AG09319 (cell line): ENCODE results near the gene CAMTA1.

Experiments used
- DNase-seq: peaks from one replicate; pipeline ENCODE4 v3.0.0-alpha.2; 2010; ENCODE audit warnings: low read depth; ENCODE audit errors: extremely low read depth
- TF ChIP-seq, protein P1 (sequence below): IDR thresholded peaks from 2 replicates; pipeline ENCODE4 v1.5.1; 2011; ENCODE audit warnings: low read depth, mild to moderate bottlenecking, inconsistent platforms, low read length, moderate library complexity

CAMTA1 gene

DNA sequence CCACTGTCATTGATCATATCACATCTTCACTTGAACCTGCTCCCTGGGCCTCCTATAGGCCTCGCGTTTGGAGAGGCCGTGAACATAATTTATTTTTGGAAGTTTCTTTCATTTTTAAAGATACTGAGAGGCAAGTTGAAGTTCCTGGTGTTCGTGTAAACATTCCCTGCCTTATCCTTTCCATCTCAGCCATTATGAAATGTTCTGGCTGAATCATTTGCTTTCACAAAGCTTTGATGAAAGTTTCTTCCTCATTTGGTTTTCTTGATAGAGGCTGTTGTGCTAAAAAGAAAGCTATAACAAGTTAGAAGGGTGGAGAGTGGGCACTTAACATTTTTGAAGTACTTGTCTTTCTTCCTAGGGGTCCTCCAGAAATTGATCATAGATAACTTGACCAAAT lies 15.5 kb downstream of the CAMTA1 start:
- TF ChIP-seq, protein P1, sequence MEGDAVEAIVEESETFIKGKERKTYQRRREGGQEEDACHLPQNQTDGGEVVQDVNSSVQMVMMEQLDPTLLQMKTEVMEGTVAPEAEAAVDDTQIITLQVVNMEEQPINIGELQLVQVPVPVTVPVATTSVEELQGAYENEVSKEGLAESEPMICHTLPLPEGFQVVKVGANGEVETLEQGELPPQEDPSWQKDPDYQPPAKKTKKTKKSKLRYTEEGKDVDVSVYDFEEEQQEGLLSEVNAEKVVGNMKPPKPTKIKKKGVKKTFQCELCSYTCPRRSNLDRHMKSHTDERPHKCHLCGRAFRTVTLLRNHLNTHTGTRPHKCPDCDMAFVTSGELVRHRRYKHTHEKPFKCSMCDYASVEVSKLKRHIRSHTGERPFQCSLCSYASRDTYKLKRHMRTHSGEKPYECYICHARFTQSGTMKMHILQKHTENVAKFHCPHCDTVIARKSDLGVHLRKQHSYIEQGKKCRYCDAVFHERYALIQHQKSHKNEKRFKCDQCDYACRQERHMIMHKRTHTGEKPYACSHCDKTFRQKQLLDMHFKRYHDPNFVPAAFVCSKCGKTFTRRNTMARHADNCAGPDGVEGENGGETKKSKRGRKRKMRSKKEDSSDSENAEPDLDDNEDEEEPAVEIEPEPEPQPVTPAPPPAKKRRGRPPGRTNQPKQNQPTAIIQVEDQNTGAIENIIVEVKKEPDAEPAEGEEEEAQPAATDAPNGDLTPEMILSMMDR, result no peak
- DNase-seq, result no peak

DNA sequence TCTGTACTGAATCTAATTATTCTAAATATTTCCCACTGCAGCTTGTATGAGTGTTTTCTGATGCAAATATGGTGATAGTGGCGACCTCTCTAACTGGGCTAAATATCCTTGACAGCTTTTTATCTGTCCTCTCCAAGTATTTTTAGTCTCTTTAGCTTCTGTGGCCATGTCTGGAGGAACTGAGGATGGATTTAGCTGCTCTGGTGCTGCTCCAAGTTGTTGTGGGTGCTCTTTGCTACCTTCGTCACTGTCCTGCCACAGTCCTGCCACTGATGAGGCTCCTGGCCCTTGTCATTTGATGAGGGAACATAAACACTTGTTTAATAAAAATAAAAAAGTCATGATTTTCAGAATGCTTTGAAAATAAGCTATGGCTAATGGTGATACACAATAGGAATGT lies 15.9 kb downstream of the CAMTA1 start:
- TF ChIP-seq, protein P1, result no peak
- DNase-seq, result no peak

DNA sequence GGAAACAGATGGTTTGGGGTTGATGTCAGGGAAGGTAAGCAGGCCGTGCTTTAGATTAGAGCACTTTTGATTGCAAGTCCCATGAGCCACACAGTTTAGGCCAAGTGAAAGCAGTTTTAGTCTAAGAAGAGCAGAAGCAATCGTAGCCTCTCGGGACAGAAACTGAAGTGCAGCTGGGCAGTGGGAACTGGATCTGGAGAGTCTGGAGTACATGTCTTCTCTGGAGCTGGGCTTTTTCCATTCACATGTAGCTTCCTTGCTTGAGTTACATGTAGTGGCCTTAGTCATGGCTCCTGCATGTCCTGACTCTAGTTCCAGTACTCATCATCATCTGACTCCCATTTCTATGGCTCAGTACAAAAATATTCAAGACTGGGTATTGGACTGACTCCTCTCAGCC lies 16.7 kb downstream of the CAMTA1 start:
- TF ChIP-seq, protein P1, result no peak
- DNase-seq, result no peak

DNA sequence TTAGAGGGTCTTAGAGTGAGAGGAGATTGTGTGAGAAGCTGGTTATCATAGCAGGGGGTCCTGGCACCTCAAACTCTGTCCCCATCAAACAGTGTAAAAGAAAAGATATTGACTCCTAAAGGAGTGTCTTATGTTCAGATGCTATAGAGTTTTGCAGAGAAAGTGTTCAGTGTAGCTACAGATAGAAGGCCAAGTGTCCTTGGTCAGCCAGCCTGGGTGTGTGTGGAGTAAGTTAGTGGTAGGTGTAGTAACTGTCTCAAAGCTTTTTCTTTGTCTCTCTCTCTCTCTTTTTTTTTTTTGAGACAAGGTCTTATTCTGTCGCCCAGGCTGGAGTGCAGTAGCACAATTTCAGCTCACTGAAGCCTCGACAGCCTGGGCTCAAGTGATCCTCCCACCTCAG lies 17.2 kb downstream of the CAMTA1 start:
- TF ChIP-seq, protein P1, result no peak
- DNase-seq, result no peak

DNA sequence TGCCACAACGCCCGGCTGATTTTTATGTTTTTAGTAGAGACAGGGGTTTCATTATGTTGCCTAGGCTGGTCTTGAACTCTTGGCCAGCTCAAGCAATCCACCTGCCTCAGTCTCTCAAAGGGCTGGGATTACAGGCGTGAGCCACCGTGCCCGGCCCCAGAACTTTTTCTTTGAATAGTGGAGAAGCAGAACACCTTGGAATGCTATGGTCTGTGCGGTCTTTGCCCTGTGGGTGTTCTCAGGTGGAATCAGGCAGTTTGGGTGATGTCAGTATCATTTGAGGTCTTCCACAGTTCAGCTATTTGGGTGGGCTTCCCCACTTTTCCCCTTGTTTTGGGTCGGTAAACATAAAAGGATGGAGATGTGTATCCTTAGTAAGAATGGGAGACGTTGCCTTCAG lies 17.6 kb downstream of the CAMTA1 start:
- DNase-seq, result no peak
- TF ChIP-seq, protein P1, result no peak

DNA sequence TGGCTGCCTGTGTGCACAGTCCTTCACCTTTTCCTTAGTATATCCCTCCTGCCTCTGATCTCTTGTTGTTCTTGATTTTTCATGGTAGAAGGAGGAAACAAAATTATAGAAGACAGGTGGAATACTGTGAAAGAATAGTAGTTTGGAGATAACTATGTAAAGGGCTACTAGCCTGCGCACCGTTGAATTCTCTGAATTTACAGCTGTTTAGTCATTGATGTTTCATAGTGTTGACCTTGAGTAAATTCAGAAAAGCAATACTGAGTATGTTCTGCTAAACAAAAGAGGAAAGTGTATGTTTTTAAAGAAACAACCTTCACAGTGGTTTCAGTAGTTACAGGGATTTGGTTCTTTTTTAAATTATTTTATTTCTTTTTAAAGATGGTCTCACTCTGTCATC lies 18.1 kb downstream of the CAMTA1 start:
- no peak for DNase-seq
- TF ChIP-seq, protein P1, result no peak

DNA sequence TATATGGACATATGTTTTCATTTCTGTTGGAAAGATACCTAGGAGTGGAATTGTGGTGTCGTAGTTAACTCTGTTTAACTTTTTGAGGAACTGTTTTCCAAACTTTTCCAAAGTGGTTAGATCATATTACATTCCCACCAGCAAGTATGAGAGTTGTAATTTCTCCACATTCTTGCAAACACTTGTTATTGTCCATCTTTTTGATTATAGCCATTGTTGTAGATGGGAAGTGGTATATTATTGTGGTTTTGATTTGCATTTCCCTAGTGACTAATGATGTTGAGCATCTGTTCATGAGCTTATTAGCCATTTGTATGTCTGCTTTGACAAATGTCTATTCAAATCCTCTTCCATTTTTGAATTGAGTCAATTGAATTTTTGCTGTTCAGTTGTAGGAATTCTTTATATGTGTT lies 19.8 kb downstream of the CAMTA1 start:
- TF ChIP-seq, protein P1, result no peak
- DNase-seq, result no peak
